HG02938 (cell line): ENCODE measurements around the gene GDPD4.
"Not testable (repeated sequence)": the region's sequence is repeated elsewhere in the genome, so short reads cannot be mapped to it uniquely, and the experiment has no call there.

Experiments
- ATAC-seq: cut with Tn5 transposase; IDR thresholded peaks from one replicate; pipeline ENCODE4 v1.9.1; 2021; ENCODE audit warnings: mild to moderate bottlenecking, moderate library complexity; ENCODE audit not compliant: unreplicated experiment

GDPD4 gene

GRCh38 chr11:77300028-77300427, 1.5 kb downstream of the GDPD4 start:
- ATAC-seq, result not testable (repeated sequence)

DNA sequence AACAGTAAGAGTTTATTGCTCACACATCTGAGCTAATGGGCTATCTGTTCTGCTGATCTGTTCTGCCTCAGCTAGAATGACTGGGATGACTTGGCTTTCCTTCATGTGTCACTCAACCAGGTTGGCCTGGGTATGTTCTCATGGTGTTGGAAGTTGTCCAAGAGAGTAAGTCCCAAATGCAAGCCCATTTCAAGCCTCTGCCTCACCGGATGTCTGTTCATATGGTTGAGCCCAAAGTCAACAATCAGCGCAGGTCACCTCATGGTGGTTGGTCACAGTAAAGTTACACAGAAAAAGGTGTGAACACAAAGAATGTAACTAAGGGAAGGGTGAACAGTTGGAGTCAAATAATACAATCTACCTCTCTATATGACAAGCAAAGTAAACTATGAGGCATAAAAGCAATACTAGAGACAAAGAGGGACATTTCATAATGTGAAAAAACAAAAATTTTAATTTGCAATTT, 1.9 kb downstream of the GDPD4 start:
- ATAC-seq, result no peak

- no peak for ATAC-seq
Measured at GRCh38 chr11:77294040-77294439, 7.4 kb downstream of the GDPD4 start.

- no peak for ATAC-seq
Measured at GRCh38 chr11:77289737-77290136, 11.7 kb downstream of the GDPD4 start.

DNA sequence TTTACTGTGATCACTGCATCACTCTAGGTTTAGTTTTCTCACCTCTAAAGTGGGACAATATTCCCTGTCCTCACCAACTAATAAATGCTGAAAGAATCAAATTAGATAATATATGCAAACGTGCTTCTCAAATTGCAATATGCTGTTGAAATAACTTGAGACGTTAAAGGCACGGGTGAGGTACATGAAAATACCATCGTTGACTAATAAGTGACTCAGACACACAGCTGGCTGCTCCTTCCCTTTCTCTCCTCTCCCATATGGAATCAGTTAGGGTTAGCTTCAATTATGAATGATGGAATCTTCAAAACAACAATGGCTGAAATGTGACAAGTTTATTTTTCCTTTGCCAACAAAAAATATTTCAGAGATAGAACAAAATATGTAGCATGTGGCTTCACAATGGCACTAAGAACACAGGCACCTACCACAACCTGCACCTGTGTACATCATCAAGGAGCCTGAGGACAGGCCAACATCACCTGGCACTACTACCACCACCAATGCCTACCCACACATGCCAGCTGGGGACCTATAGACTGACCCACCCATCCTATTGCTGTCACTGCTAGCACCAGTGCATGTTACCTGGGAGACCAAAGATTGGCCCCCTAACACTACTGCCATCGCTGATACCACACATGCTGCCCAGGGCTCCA, 13.7 kb downstream of the GDPD4 start:
- ATAC-seq, result no peak

GRCh38 chr11:77287136-77287535, 14.3 kb downstream of the GDPD4 start:
- ATAC-seq, result no peak

- no peak for ATAC-seq
Measured at GRCh38 chr11:77284476-77285468, 16.7 kb downstream of the GDPD4 start.

- no peak for ATAC-seq
Measured at GRCh38 chr11:77283101-77283500, 18.4 kb downstream of the GDPD4 start.

DNA sequence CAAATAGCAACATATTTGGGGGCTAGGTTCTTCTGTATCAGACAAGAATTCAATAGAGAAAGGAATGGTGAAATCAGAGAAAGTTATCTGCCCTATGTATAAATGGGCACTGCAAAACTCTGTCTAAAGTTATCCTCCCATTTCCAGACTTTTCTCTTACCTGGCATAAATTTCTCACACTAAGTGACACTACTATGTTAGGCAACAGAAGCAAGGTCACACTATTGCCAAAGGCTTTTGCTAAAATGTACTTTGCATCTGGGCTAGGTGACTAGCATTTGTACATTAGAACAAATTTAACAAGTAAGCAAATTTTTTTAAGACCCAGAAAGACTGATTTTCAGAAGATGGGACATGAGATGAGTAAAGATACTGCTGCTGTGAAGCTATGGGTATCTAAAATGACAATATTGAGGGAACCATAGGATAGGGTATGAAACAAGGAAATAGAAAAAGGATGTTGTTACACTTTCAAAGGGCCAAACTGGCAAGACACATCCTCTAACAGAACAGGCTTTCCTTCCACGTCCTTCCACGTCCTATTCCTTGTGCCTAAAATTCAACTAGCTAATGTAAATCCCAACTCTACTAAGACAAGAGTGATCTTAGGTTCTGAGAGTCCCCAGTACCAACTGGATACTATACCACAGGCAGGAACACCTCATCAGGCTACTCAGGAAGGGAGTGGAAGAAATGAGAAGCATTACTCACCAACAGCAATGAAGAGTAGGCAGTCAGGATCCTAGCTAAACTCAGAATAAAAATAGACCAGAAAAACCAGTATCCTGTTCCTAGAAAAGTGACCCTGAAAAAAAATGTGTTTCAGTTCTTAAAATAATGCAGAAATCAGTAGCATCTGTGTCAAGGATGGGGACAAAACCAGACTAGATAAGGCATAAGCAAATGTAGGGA, 22.6 kb downstream of the GDPD4 start:
- ATAC-seq, result no peak

DNA sequence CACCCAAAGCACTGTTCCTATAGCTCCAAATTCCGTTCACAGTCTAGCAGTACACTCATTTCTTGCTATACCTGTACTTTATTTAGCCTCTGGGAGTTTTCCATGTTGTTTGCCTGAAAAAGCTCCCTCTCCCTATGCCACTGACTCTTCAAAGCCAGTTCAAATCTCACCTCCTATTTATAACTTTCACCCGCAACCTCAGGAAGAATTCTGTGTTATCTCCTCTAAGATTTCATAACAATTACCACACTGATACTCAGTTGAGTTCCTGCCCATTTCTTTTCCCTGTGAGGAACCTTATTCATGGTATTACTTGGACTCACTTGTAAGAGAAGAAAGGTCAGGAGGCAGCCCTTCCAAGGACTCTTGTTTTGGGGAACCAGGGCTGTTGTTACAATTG, 25.2 kb downstream of the GDPD4 start:
- no peak for ATAC-seq

- no peak for ATAC-seq
Measured at GRCh38 chr11:77270921-77271320, 30.6 kb downstream of the GDPD4 start.

DNA sequence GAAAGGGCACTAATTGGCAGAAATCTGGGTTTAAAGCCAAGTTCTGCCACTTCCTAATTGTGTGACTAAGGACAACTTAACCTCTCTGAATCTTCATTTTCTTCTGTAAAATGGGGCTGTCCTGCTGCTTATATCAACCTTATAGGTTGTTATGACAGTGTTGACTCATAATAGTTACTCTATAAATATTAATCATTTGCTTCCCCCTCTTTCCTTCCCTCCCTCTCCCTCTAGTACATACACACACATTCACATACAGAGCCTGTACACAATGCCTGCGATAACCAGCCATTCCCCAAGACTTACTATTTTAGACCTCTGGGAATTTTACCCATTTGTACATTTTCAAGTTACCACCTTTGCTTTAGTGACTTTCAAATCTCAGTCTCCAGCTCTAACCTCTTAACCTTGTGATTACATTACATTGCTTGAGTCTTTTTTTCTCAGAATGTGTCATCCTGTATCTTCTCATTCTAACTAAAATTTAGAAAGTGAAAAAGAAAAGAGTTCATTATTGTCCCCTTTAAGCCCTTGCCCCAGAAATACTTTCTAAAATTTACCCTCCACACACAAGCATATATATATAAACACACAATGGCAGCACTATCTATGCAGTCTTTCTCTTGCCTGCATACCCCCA, 31.9 kb downstream of the GDPD4 start:
- ATAC-seq, result no peak

GRCh38 chr11:77267962-77268361, 33.5 kb downstream of the GDPD4 start:
- no peak for ATAC-seq

DNA sequence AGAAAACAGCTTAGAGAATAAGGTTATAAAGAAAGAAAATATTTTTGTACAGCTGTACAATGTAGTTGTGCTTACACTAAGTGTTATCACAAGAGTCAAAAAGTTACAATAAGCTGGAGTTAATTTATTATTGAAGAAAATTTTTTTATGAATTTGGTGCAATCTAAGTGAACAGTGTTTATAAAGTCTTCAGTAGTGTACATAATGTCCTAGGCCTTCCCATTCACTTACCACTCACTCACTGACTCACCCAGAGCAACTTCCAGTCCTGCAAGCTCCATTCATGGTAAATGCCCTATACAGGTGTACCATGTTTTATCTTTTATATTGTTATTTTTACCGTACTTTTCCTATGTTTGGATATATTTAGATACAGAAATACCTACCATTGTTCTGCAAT, 34.7 kb downstream of the GDPD4 start:
- no peak for ATAC-seq

DNA sequence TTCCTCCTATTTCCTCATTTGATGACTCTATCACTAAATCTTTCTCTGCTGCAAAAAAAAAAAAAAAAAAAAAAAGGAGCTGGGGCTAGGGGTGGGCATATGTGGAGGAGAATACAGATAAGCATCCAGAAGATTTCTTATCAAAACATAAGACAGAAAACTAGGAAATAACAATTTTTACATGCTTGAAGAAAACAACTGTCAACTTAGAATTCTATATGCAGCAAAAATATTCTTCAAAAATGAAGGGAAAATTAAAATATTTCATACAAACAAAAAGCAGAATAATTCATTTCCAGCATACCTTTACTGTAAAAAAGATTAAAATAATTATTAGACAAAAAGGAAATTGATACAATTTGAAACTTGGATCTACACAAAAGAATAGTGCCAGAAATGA, 38.7 kb downstream of the GDPD4 start:
- ATAC-seq, result no peak

DNA sequence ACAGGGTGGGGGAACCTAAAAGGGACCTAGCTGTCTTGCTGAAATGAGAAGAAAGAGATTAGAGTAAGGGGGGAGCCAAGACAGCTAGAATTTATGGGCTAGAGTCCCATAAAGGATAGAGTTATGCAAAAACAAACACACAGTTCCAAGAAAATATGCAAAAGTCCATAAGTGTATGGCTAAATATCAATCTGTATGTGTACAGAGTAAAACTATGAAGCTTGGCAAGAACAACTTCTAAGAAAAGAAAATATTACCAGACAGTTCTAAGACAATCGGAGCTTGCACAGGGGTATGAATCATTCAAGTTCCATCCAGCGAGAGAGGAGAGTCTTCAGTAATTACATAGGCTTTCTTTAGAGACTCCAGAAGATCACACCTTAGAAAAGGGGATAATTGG, 41.8 kb downstream of the GDPD4 start:
- ATAC-seq, result no peak

DNA sequence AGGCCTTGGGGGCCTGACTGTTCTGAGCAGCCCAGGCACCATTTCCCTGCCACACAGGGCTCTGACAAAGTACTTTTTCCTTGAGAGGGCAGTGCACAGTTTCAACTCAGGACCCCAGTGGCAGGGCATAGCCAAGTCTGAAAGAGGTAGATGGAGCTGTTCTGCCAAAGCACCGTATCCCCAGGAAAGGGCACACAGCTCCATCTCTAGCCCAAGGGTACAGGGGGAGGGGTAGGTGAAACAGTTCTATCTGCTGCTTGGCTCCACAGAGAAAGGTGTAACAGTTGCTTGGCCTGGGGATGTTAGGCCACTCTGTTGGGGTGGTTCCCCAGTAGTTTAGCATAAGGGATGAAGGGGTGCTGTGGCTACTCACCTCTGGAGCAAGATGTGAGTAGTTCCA, 47.8 kb downstream of the GDPD4 start:
- ATAC-seq, result no peak

- ATAC-seq, result no peak
Measured at GRCh38 chr11:77252555-77253270, 48.8 kb downstream of the GDPD4 start.

- ATAC-seq, result no peak
Measured at GRCh38 chr11:77250881-77251640, 50.4 kb downstream of the GDPD4 start.
